SK-N-SH (cell line): ENCODE data around the gene NLRC5. TPM values are rescaled to one million over a fixed set of nuclear protein-coding genes. Genes with fewer than 3 reads are reported as not detected.

Source experiments
- CTCF ChIA-PET: fragments of 300-600, 350-600 bp; formaldehyde crosslinking; extraction: SDS; loops from one replicate; lab custom pipeline; 2021; lab: Yijun Ruan, JAX
- POLR2A ChIA-PET: fragments of 350-600 bp; sonication (Branson Sonifier 250); formaldehyde crosslinking; extraction: SDS; loops from one replicate; lab custom pipeline; 2020; ENCODE audit warnings: antibody characterized with exemption, inconsistent platforms; lab: Yijun Ruan, JAX
- DNase-seq: peaks from one replicate; pipeline ENCODE4 v3.0.0; 2012
- H2AFZ ChIP-seq: fragments of 200-600 bp; sonication (generic); 2 replicates; pipeline ENCODE4 v1.8.1; 2016; ENCODE audit warnings: antibody characterized with exemption, mild to moderate bottlenecking, low read depth
- H3F3A ChIP-seq: fragments of 200-600 bp; sonication (generic); replicated peaks from 2 replicates; pipeline ENCODE3; 2016; ENCODE audit warnings: antibody characterized with exemption, mild to moderate bottlenecking; ENCODE audit not compliant: insufficient read depth
- H3K27ac ChIP-seq, 2 experiments: fragments of 200-500 bp in 1 of 2; fragments of 200-600 bp in 1 of 2; sonication (Bioruptor generic) in 1 of 2; sonication (generic), shearing (Covaris generic) in 1 of 2; 2 replicates each; pipeline versions ENCODE4 v1.5.1 to v1.6.1; 2014 to 2016; ENCODE audit warnings: low read depth in 2 of 2, inconsistent platforms in 1 of 2, low read length in 1 of 2, mild to moderate bottlenecking in 1 of 2, mixed read lengths in 1 of 2
- H3K27me3 ChIP-seq: fragments of 200-600 bp; sonication (generic), shearing (Covaris generic); 2 replicates; pipeline ENCODE4 v1.6.1; 2016; ENCODE audit warnings: mixed run types; ENCODE audit not compliant: insufficient read depth
- H3K36me3 ChIP-seq, 2 experiments: fragments of 200-500 bp in 1 of 2; fragments of 200-600 bp in 1 of 2; sonication (Bioruptor generic) in 1 of 2; sonication (generic) in 1 of 2; replicated peaks in 1 of 2; 2 replicates each; pipeline versions ENCODE3 to v1.5.1; 2014 to 2016; ENCODE audit warnings: low read length in 1 of 2, mild to moderate bottlenecking in 1 of 2; ENCODE audit not compliant: insufficient read depth in 2 of 2, control insufficient read depth in 1 of 2
- H3K4me1 ChIP-seq, 2 experiments: fragments of 200-500 bp in 1 of 2; fragments of 200-600 bp in 1 of 2; sonication (Bioruptor generic) in 1 of 2; sonication (generic), shearing (Covaris generic) in 1 of 2; 2 replicates each; pipeline versions ENCODE4 v1.5.1 to v1.6.1; 2014 to 2016; ENCODE audit warnings: low read depth in 1 of 2, low read length in 1 of 2, mixed run types in 1 of 2; ENCODE audit not compliant: insufficient read depth in 2 of 2, control insufficient read depth in 1 of 2
- H3K4me2 ChIP-seq: fragments of 200-600 bp; sonication (generic), shearing (Covaris generic); 2 replicates; pipeline ENCODE4 v1.6.1; 2017; ENCODE audit warnings: mixed run types
- H3K4me3 ChIP-seq, 2 experiments: fragments of 200-500 bp in 1 of 2; fragments of 200-600 bp in 1 of 2; sonication (Bioruptor generic) in 1 of 2; sonication (generic), shearing (Covaris generic) in 1 of 2; 2 replicates each; pipeline versions ENCODE4 v1.5.1 to v1.8.1; 2014 to 2016; ENCODE audit warnings: low read depth in 2 of 2, inconsistent platforms in 1 of 2, low read length in 1 of 2, mild to moderate bottlenecking in 1 of 2, mixed read lengths in 1 of 2, moderate library complexity in 1 of 2
- H3K79me2 ChIP-seq: fragments of 200-600 bp; sonication (generic); 2 replicates; pipeline ENCODE4 v1.8.1; 2017; ENCODE audit warnings: mild to moderate bottlenecking; ENCODE audit not compliant: insufficient read depth
- H3K9ac ChIP-seq: fragments of 200-600 bp; sonication (generic); 2 replicates; pipeline ENCODE4 v1.6.1; 2017; ENCODE audit warnings: mixed run types
- H3K9me2 ChIP-seq: fragments of 200-600 bp; sonication (generic); 2 replicates; pipeline ENCODE4 v1.6.1; 2017; ENCODE audit warnings: mixed run types
- H3K9me3 ChIP-seq: fragments of 200-600 bp; sonication (generic); 2 replicates; pipeline ENCODE4 v1.6.1; 2017; ENCODE audit warnings: mixed run types, mild to moderate bottlenecking, moderate library complexity
- H4K20me1 ChIP-seq: fragments of 200-600 bp; sonication (generic); 2 replicates; pipeline ENCODE4 v1.6.1; 2017; ENCODE audit warnings: mild to moderate bottlenecking, mixed run types; ENCODE audit not compliant: insufficient read depth
- EP300 ChIP-seq, 2 experiments: IDR thresholded peaks; 2 replicates each; pipeline versions ENCODE4 v1.4.0 to v1.6.1; 2012; ENCODE audit warnings: borderline replicate concordance in 1 of 2, low read depth in 1 of 2, low read length in 1 of 2
- EZH2phosphoT487 ChIP-seq: fragments of 200-600 bp; sonication (generic); IDR thresholded peaks from 2 replicates; pipeline ENCODE4 v1.6.1; 2017; ENCODE audit warnings: low read depth, mixed run types, mild to moderate bottlenecking, antibody characterized with exemption, moderate library complexity, borderline replicate concordance
- FOXJ3 ChIP-seq: sonication (generic); formaldehyde crosslinking; IDR thresholded peaks from 2 replicates; pipeline ENCODE4 v1.5.1; 2020; ENCODE audit warnings: mild to moderate bottlenecking, missing genetic modification reagents
- GABPA ChIP-seq: IDR thresholded peaks from 2 replicates; pipeline ENCODE4 v1.4.0; 2012; ENCODE audit warnings: low read depth, mild to moderate bottlenecking
- MEF2A ChIP-seq: IDR thresholded peaks from 2 replicates; pipeline ENCODE4 v1.4.0; 2012; ENCODE audit warnings: low read depth, borderline replicate concordance
- MXI1 ChIP-seq: IDR thresholded peaks from 2 replicates; pipeline ENCODE4 v1.6.1; 2012; ENCODE audit warnings: mild to moderate bottlenecking, low read depth, low read length, improper control_type of control experiment
- NFIC ChIP-seq: IDR thresholded peaks from 2 replicates; pipeline ENCODE4 v1.4.0; 2012; ENCODE audit warnings: borderline replicate concordance
- RCOR1 ChIP-seq: fragments of 150-350 bp; IDR thresholded peaks from 2 replicates; pipeline ENCODE4 v1.6.1; 2017; ENCODE audit warnings: antibody characterized with exemption, low read length
- REST ChIP-seq: IDR thresholded peaks from 2 replicates; pipeline ENCODE4 v1.6.1; 2012; ENCODE audit warnings: mild to moderate bottlenecking, low read depth, low read length, moderate library complexity
- SMC3 ChIP-seq: IDR thresholded peaks from 2 replicates; pipeline ENCODE4 v1.6.1; 2012; ENCODE audit warnings: low read depth, low read length, improper control_type of control experiment
- TEAD4 ChIP-seq: IDR thresholded peaks from 2 replicates; pipeline ENCODE4 v1.4.0; 2012; ENCODE audit warnings: mild to moderate bottlenecking, borderline replicate concordance; ENCODE audit not compliant: insufficient read depth
- USF1 ChIP-seq: IDR thresholded peaks from 2 replicates; pipeline ENCODE4 v1.4.0; 2012; ENCODE audit warnings: low read depth, borderline replicate concordance
- WGBS: methylation state at CpG from one replicate; pipeline ENCODE4 v1.1.6; 2017; ENCODE audit warnings: low lambda C conversion rate; 5-methylcytosine and 5-hydroxymethylcytosine counted together
- polyA plus RNA-seq, 3 experiments: library from polyadenylated mRNA; depleted of rRNA; stranded (reverse); fragments of >200 nt; gene quantifications; 2 replicates each; pipeline ENCODE4 v1.2.3, GENCODE V29; 2012

Gene NLRC5
- polyA plus RNA-seq, 1 of the 3 experiments (the other 2 are of a cell fraction), result 6.5 TPM

DNA sequence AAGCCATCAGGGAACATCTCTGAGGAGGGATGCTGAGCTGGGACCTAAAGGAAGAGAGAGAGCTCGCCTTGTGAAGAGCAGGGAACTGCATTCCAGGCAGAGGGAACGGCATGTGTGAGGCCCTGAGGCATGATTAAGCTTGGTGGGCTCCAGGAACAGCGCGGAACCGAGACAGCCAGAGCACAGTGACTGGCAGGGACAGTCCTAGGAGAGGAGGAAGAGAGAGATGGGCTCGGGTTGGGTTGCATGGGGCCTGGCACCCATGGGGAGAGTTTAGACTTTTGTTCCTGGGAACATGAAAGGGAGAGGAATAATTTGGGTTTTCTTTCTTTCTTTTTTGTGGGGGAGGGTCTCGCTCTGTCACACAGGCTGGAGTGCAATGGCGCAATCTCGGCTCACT lies 63.8 kb downstream of the NLRC5 start:
- ChIA-PET POLR2A (interaction anchor here (0.6 kb wide), 1 partner anchor 25 kb away, joined by 3 read pairs; no protein-coding TSS in a partner anchor), CTCF (interaction anchor here (0.8 to 1.9 kb wide), 3 partner anchors 12 to 89 kb away, joined by 3 to 6 read pairs (median 4); partner anchors contain the start of gene CPNE2)
- Histone ChIP-seq H3K9me3 (no peaks in the 10 kb centered on the region), H3K4me2 (no peak overlapping the region), H3K4me3 (no peak overlapping the region), H3K79me2 (no peaks in the 10 kb centered on the region), H3K36me3 (no peaks in the 10 kb centered on the region), H4K20me1 (no peaks in the 10 kb centered on the region), H3K9me2 (no peaks in the 10 kb centered on the region), H3K9ac (no peak overlapping the region), H2AFZ (no peak overlapping the region), H3K27ac (no peak overlapping the region), H3F3A (no peaks in the 10 kb centered on the region), H3K27me3 (no peaks in the 10 kb centered on the region), H3K4me1 (no peaks in the 10 kb centered on the region)
- 96% methylated on average over 9 of the region's 9 CpGs for WGBS
- TF ChIP-seq EP300 (IDR thresholded peaks at IDR 0.05; ENCODE audit: borderline replicate concordance in 1 of 2, low read depth in 1 of 2, low read length in 1 of 2) (no peak), TEAD4 (no peak), FOXJ3 (CRISPR knock-in tag) (no peak), MEF2A (no peak), USF1 (no peak), MXI1 (no peak), REST (no peak), EZH2phosphoT487 (no peak)
- no peak for DNase-seq

DNA sequence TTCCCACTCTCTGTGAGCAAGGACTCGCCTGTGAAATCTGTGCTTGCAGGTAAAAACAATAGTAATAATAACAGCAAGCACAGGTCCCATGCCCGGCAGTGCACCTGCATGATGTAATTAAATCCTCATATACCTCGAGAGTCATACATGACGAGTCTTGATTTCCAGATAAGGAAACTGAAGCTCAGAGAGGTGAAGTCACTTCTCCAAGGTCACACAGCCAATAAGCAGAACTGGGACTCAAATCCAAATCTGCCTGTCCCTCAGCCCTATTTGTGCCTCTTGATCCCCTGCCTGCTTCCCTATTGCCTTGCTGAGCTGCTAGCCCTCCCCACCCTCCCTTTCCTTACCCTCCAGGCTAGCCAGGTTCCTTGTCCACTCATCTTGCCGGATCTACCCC lies 65.0 kb downstream of the NLRC5 start:
- Histone ChIP-seq H3K27ac (no peak overlapping the region), H3K9me3 (no peaks in the 10 kb centered on the region), H3K27me3 (no peaks in the 10 kb centered on the region), H3K4me1 (no peaks in the 10 kb centered on the region), H2AFZ (no peak overlapping the region), H4K20me1 (no peaks in the 10 kb centered on the region), H3K4me2 (no peak overlapping the region), H3K4me3 (no peak overlapping the region), H3K79me2 (no peaks in the 10 kb centered on the region), H3K9ac (no peak overlapping the region), H3K9me2 (no peaks in the 10 kb centered on the region), H3F3A (no peaks in the 10 kb centered on the region), H3K36me3 (no peaks in the 10 kb centered on the region)
- CTCF ChIA-PET, result interaction anchor here (1.9 kb wide), 1 partner anchor 90 kb away, joined by 4 read pairs; no protein-coding TSS in a partner anchor
- no peak for TF ChIP-seq SMC3
- TF ChIP-seq GABPA, result no peak
- TF ChIP-seq NFIC, result no peak
- no peak for TF ChIP-seq RCOR1
- 85% methylated on average over 5 of the region's 5 CpGs for WGBS
- POLR2A ChIA-PET, result no interaction called here
- no peak for DNase-seq
